Loucy (cell line): ENCODE results near the gene MPHOSPH9.

Source experiments
- CTCF ChIP-seq: fragments of 200-600 bp; sonication (generic); conservative IDR thresholded peaks from 2 replicates; pipeline ENCODE4 v1.5.1; 2014; ENCODE audit warnings: mild to moderate bottlenecking, antibody characterized with exemption, low read length
- EZH2phosphoT487 ChIP-seq: fragments of 200-600 bp; IDR thresholded peaks from 2 replicates; pipeline ENCODE4 v1.6.1; 2018; ENCODE audit warnings: antibody characterized with exemption, mild to moderate bottlenecking, moderate library complexity, borderline replicate concordance

DNA sequence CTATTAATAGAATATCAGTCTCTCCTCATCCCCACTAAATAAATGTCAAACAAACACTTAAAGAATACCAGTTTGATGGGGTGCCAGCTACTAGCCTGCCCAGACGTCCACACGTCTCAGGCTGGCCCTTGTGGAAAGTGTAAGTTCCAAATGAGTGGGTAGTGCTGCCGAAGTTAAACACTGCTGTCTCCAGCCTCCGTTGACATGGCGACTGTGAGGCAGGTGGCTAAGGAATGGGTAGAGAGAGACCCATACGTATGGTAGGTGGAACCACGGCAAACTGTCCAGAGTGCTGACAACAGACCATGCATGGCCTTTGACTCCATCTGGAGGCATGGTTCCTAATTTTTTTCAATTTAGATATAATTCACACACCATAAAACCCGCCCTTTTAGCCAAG lies 119.9 kb downstream of the MPHOSPH9 start:
- no peak for TF ChIP-seq CTCF
- TF ChIP-seq EZH2phosphoT487 = no peak
